Activated B cell treated with CpG ODN at 0.5 μM for 24 hours (primary cell): ENCODE data around the gene SORCS1. TPM values are rescaled to one million over a fixed set of nuclear protein-coding genes. Genes with fewer than 3 reads are reported as not detected.

Experiments used
- ATAC-seq: fragments of 200-7000 bp; cut with Tn5 transposase; one replicate; pipeline ENCODE4 v1.10.0; 2021; ENCODE audit warnings: low read depth, mild to moderate bottlenecking, moderate library complexity
- CTCF ChIA-PET: fragments of 350-600 bp; sonication (Branson Sonifier 250); formaldehyde crosslinking; loops from one replicate; lab custom pipeline; 2021; ENCODE audit warnings: antibody characterized with exemption; lab: Charles Lee
- POLR2A ChIA-PET: fragments of 350-600 bp; sonication (Branson Sonifier 250); formaldehyde crosslinking; loops from one replicate; lab custom pipeline; 2021; ENCODE audit warnings: antibody characterized with exemption; lab: Charles Lee
- DNase-seq: peaks from one replicate; pipeline ENCODE4 v3.0.0; 2022
- H3K27ac Mint-ChIP-seq: one replicate; pipeline ENCODE4 v1.8.0; 2020; ENCODE audit warnings: mixed read lengths
- H3K27me3 Mint-ChIP-seq: one replicate; pipeline ENCODE4 v1.8.0; 2021; ENCODE audit warnings: mixed read lengths
- H3K36me3 Mint-ChIP-seq: one replicate; pipeline ENCODE4 v1.8.0; 2021; ENCODE audit warnings: low read depth, mixed read lengths
- H3K4me1 Mint-ChIP-seq: one replicate; pipeline ENCODE4 v1.8.0; 2021; ENCODE audit warnings: mixed read lengths
- H3K4me3 Mint-ChIP-seq: one replicate; pipeline ENCODE4 v1.8.0; 2020; ENCODE audit warnings: mild to moderate bottlenecking, mixed read lengths
- H3K9me3 Mint-ChIP-seq: one replicate; pipeline ENCODE4 v1.8.0; 2020; ENCODE audit warnings: mixed read lengths
- CTCF ChIP-seq: fragments of 200-600 bp; IDR thresholded peaks from one replicate; pipeline ENCODE4 v1.8.0; 2022; ENCODE audit warnings: antibody characterized with exemption, mild to moderate bottlenecking
- intact Hi-C: fragments of 100-400 bp; cut with micrococcal nuclease; formaldehyde crosslinking; loops from one replicate; pipeline ENCODE4 v1.15.1; 2024
- total RNA-seq: library from RNA; stranded (reverse); gene quantifications from 2 replicates; pipeline ENCODE4 v1.2.3, GENCODE V29; 2022

Gene SORCS1
- total RNA-seq, 1 donor from 2014 or later, result not detected

GRCh38 chr10:106955133-106955532 is 209.4 kb downstream of the SORCS1 start:
- POLR2A ChIA-PET, result no interaction called here

GRCh38 chr10:106952033-106952432 is 212.5 kb downstream of the SORCS1 start:
- ATAC-seq, result no peak
- POLR2A ChIA-PET, result no interaction called here
- intact Hi-C loops, result no loop called here
- Mint-ChIP-seq H3K27ac (no peak overlapping the region), H3K9me3 (no peaks in the 10 kb centered on the region), H3K27me3 (no peaks in the 10 kb centered on the region), H3K4me1 (no peaks in the 10 kb centered on the region), H3K4me3 (no peak overlapping the region), H3K36me3 (no peaks in the 10 kb centered on the region)
- CTCF ChIA-PET, result no interaction called here
- no peak for DNase-seq
- no peak for TF ChIP-seq CTCF

More at GRCh38 chr10:106955133-106955532, 209.4 kb downstream of the SORCS1 start:
- Mint-ChIP-seq H3K36me3 (no peaks in the 10 kb centered on the region), H3K27ac (no peak overlapping the region), H3K4me1 (peaks cover 9% of the 10 kb centered on the region), H3K4me3 (no peak overlapping the region), H3K27me3 (no peaks in the 10 kb centered on the region), H3K9me3 (no peaks in the 10 kb centered on the region)
- CTCF ChIA-PET, result no interaction called here
- intact Hi-C loops, result no loop called here
- no peak for TF ChIP-seq CTCF
- ATAC-seq, result no peak
- DNase-seq, result no peak

- DNase-seq, result no peak
- no peaks in the 10 kb centered on the region for H3K27me3 Mint-ChIP-seq
- no peak for ATAC-seq
- no peak overlapping the region for H3K27ac Mint-ChIP-seq
- no peak overlapping the region for H3K4me3 Mint-ChIP-seq
- no peaks in the 10 kb centered on the region for H3K9me3 Mint-ChIP-seq
- intact Hi-C loops, result no loop called here
- ChIA-PET POLR2A (no interaction called here), CTCF (no interaction called here)
- H3K4me1 Mint-ChIP-seq, result no peaks in the 10 kb centered on the region
- no peak for TF ChIP-seq CTCF
- no peaks in the 10 kb centered on the region for H3K36me3 Mint-ChIP-seq
These were observed 214.6 kb downstream of the SORCS1 start for GRCh38 chr10:106949680-106950478.

- no peak for TF ChIP-seq CTCF
- Mint-ChIP-seq H3K27ac (no peak overlapping the region), H3K36me3 (no peaks in the 10 kb centered on the region), H3K27me3 (no peaks in the 10 kb centered on the region), H3K4me3 (no peak overlapping the region), H3K4me1 (no peaks in the 10 kb centered on the region), H3K9me3 (no peaks in the 10 kb centered on the region)
- intact Hi-C loops, result no loop called here
- ChIA-PET POLR2A (no interaction called here), CTCF (no interaction called here)
- no peak for ATAC-seq
- DNase-seq, result no peak
These were observed 216.9 kb downstream of the SORCS1 start for GRCh38 chr10:106947643-106948042.

GRCh38 chr10:106942035-106942662 is 222.4 kb downstream of the SORCS1 start:
- no peak overlapping the region for H3K4me3 Mint-ChIP-seq
- TF ChIP-seq CTCF, result no peak

More at GRCh38 chr10:106942035-106942662, 222.4 kb downstream of the SORCS1 start:
- CTCF ChIA-PET, result no interaction called here
- intact Hi-C loops, result no loop called here
- no peaks in the 10 kb centered on the region for H3K4me1 Mint-ChIP-seq
- ATAC-seq, result no peak
- DNase-seq, result no peak
- no peaks in the 10 kb centered on the region for H3K27me3 Mint-ChIP-seq
- POLR2A ChIA-PET, result no interaction called here
- H3K27ac Mint-ChIP-seq, result no peak overlapping the region
- no peaks in the 10 kb centered on the region for H3K9me3 Mint-ChIP-seq
- no peaks in the 10 kb centered on the region for H3K36me3 Mint-ChIP-seq
